GM23338 (cell line): ENCODE measurements around the gene HLCS.

ENCODE experiments used
- CTCF ChIP-seq, 2 experiments: fragments of 200-600 bp in 1 of 2; sonication (generic) in 1 of 2; conservative IDR thresholded peaks; 2 replicates each; pipeline versions ENCODE4 v1.5.1 to v1.6.1; 2016 to 2017; ENCODE audit warnings: antibody characterized with exemption in 2 of 2, low read depth in 2 of 2, mild to moderate bottlenecking in 2 of 2, moderate library complexity in 1 of 2
- EZH2 ChIP-seq: fragments of 200-600 bp; sonication (generic); IDR thresholded peaks from one replicate; pipeline ENCODE4 v1.8.0; 2017; ENCODE audit warnings: antibody characterized with exemption, mild to moderate bottlenecking, low read depth; ENCODE audit not compliant: unreplicated experiment
- EZH2phosphoT487 ChIP-seq: fragments of 200-600 bp; sonication (generic); IDR thresholded peaks from one replicate; pipeline ENCODE4 v1.8.1; 2018; ENCODE audit warnings: antibody characterized with exemption; ENCODE audit not compliant: unreplicated experiment
- ZNF331 ChIP-seq: fragments of 250-450 bp; sonication (Bioruptor Pico); IDR thresholded peaks from 2 replicates; pipeline ENCODE4 v1.5.0; 2020; ENCODE audit warnings: low read depth, mild to moderate bottlenecking, moderate library complexity
- TF ChIP-seq, protein P1 (sequence below): IDR thresholded peaks from one replicate; pipeline ENCODE4 v1.6.1; 2018; ENCODE audit warnings: antibody characterized with exemption; ENCODE audit not compliant: unreplicated experiment

GRCh38 chr21:36864974-36865373 is 101.5 kb downstream of the HLCS start:
- TF ChIP-seq EZH2phosphoT487, result no peak
- no peak for TF ChIP-seq CTCF (conservative IDR thresholded peaks at IDR 0.05; ENCODE audit: low read depth in 2 of 2)
- TF ChIP-seq EZH2, result no peak
- TF ChIP-seq ZNF331 (CRISPR knock-in tag), result no peak
- TF ChIP-seq, protein P1, sequence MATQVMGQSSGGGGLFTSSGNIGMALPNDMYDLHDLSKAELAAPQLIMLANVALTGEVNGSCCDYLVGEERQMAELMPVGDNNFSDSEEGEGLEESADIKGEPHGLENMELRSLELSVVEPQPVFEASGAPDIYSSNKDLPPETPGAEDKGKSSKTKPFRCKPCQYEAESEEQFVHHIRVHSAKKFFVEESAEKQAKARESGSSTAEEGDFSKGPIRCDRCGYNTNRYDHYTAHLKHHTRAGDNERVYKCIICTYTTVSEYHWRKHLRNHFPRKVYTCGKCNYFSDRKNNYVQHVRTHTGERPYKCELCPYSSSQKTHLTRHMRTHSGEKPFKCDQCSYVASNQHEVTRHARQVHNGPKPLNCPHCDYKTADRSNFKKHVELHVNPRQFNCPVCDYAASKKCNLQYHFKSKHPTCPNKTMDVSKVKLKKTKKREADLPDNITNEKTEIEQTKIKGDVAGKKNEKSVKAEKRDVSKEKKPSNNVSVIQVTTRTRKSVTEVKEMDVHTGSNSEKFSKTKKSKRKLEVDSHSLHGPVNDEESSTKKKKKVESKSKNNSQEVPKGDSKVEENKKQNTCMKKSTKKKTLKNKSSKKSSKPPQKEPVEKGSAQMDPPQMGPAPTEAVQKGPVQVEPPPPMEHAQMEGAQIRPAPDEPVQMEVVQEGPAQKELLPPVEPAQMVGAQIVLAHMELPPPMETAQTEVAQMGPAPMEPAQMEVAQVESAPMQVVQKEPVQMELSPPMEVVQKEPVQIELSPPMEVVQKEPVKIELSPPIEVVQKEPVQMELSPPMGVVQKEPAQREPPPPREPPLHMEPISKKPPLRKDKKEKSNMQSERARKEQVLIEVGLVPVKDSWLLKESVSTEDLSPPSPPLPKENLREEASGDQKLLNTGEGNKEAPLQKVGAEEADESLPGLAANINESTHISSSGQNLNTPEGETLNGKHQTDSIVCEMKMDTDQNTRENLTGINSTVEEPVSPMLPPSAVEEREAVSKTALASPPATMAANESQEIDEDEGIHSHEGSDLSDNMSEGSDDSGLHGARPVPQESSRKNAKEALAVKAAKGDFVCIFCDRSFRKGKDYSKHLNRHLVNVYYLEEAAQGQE, result no peak
